GM10266 (cell line): ENCODE results near the gene MPPED2.

Experiments
- DNase-seq: peaks from one replicate; pipeline ENCODE4 v3.0.0; 2012; ENCODE audit errors: extremely low spot score
- TF ChIP-seq, protein P1 (sequence below): IDR thresholded peaks from 2 replicates; pipeline ENCODE4 v1.5.1; 2012; ENCODE audit warnings: mild to moderate bottlenecking, low read depth; ENCODE audit not compliant: control insufficient read depth, insufficient read depth; ENCODE audit errors: missing control alignments

MPPED2 gene

DNA sequence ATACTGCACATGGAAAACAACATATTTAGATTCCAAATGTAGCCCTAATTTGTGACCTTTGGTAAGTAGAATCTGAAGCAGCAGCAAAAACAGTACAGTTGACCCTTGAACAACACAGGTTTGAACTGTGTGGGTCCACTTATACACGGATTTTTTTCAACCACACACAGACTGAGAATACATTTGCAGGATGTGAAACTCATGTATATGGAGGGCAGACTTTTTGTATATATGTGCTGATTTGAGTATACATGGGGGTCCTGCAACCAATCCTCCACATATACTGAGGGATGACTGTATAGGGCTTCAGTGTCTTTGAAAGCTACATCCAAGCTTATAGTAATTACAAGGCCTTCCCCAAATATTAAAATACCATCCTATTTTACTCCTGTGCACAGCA is 120.5 kb downstream of the MPPED2 start:
- no peak for DNase-seq
- TF ChIP-seq, protein P1, sequence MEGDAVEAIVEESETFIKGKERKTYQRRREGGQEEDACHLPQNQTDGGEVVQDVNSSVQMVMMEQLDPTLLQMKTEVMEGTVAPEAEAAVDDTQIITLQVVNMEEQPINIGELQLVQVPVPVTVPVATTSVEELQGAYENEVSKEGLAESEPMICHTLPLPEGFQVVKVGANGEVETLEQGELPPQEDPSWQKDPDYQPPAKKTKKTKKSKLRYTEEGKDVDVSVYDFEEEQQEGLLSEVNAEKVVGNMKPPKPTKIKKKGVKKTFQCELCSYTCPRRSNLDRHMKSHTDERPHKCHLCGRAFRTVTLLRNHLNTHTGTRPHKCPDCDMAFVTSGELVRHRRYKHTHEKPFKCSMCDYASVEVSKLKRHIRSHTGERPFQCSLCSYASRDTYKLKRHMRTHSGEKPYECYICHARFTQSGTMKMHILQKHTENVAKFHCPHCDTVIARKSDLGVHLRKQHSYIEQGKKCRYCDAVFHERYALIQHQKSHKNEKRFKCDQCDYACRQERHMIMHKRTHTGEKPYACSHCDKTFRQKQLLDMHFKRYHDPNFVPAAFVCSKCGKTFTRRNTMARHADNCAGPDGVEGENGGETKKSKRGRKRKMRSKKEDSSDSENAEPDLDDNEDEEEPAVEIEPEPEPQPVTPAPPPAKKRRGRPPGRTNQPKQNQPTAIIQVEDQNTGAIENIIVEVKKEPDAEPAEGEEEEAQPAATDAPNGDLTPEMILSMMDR, result no peak

DNA sequence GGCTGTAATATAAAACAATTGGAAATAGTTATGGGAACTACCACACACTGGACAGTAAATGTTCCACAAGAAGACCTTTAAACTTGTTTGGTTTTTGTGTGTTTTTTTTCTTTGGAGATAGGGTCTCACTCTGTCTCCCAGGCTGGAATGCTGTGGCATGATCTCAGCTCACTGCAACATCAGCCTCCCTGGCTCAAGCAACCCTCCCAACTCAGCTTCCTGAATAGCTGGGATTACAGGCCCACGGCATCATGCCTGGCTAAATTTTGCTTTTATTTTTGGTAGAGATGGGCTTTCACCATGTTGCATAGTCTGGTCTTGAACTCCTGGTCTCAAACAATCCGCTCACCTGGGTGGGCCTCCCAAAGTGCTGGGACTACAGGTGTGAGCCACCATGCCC is 121.0 kb downstream of the MPPED2 start:
- DNase-seq, result no peak

DNA sequence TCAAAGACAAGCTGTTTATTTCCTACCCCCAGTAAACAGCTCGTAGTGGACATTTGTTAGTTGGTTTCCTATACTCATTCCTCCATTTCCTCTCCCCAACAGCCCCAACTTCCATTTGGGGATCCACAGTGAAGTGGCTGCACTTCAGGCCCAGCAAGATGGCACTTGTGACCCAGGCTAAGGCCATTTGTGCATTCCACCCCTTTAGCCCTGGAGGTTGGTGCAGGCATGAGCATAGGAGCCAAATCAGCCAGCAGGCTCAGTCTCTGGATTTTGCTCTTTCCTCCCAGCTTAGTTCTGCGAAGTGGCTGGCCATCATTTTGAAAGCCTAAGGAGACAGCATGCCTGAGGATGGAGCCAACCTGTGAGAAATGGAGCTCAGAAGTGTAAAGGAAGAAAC is 122.9 kb downstream of the MPPED2 start:
- DNase-seq, result no peak
- TF ChIP-seq, protein P1, result no peak

More for the DNA sequence above, 121.0 kb downstream of the MPPED2 start:
- TF ChIP-seq, protein P1, result no peak

DNA sequence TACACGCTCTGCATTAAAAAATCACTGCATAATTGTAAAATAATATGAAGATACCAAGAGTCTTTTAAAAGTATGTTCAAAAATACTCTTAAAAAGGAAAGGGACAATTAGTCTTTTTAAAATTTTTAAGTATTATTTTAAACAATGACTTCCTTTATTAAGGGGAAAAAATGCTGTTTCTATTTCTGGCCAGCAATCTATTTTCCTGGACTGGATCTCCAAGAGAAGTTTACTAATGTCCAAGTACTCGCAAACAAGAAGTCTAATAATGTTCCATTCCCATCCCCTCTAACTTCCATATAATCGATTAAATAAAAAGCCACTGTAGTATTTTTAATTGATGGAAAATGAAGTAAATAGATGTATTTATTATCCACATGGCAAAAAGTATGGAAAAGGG is 123.7 kb downstream of the MPPED2 start:
- TF ChIP-seq, protein P1, result no peak
- DNase-seq, result no peak

DNA sequence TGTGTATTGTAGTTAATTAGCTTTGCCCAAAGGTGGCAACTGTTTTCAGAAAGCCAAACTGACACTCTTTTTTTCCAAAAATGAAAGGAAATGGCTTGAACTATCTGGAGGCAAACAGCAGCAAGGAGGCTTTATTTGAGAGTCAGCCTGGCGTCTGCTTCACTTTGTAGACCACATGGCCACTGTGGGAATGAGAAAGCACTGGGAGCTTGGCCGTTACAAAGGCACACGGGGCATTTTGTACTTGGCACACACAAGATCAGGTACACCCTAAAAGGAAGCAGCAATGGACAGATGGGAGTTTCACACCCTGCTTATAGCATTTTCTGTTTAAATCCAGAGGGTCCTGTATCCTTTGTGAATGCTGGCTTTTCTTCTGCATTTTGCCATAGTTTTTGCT is 126.3 kb downstream of the MPPED2 start:
- TF ChIP-seq, protein P1, result no peak
- no peak for DNase-seq

DNA sequence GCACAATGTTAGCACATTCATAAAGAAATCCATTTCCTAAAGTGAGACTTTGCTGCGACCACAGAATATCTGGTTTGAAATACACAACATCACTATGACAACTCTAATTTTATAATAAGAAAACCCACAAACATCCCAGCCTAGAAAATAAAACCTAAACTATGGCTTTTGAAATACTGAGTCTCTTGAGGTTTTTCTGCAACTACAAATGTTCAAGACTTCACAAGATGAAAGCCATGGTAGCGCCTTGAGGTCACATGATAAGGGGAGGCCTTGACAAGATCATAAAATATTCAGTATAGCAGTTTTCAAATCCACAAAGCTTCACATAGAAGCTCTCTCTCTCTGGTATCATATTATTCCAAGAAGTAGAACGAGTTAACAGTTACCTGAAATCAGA is 126.8 kb downstream of the MPPED2 start:
- TF ChIP-seq, protein P1, result no peak

DNA sequence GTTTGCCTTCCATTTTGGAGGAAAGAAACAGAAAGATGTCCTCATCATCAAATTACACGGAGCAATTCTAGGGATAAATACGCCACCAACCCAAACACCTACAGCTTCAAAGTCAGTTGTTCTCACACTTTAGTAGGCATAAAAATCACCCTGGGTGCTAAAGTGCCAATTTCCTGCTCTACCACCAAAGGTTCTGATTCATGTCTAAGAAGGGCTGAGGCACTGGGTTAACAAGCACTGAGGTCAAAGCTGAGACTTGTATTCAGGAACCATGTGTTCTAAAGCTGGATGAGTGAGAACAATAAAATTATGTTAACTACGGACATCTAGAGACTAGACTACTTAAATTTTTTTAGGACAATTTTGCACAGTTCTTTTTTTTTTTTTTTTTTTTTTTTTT is 127.6 kb downstream of the MPPED2 start:
- TF ChIP-seq, protein P1, result no peak
- DNase-seq, result no peak

More for the DNA sequence above, 126.8 kb downstream of the MPPED2 start:
- DNase-seq, result no peak
